CD14-positive monocyte (primary cell): Measurements from ENCODE around the gene PIP5K1C. TPM values are rescaled to one million over a fixed set of nuclear protein-coding genes. Genes with fewer than 3 reads are reported as not detected.
A peak's percentile ranks its signal among the peaks of the same experiment; 100 is the strongest.

ENCODE experiments used
- DNase-seq, 3 donors: peaks; one replicate each; pipeline ENCODE4 v3.0.0-alpha.2; 2011 to 2022
- H2AFZ ChIP-seq: 2 replicates; pipeline ENCODE4 v1.6.0; 2012; ENCODE audit warnings: mild to moderate bottlenecking, low read depth, low read length, inconsistent platforms; ENCODE audit not compliant: insufficient read depth, poor library complexity, severe bottlenecking
- H3K27ac ChIP-seq, 2 donors: 1 replicate in 1 of 2; 2 replicates in 1 of 2; pipeline ENCODE4 v1.5.1; 2012 to 2013; ENCODE audit warnings: low read length in 2 of 2, control low read depth in 1 of 2, inconsistent platforms in 1 of 2, low read depth in 1 of 2, mild to moderate bottlenecking in 1 of 2
- H3K27me3 ChIP-seq, 2 donors: one replicate each; pipeline versions ENCODE4 v1.6.0 to v1.6.1; 2011 to 2013; ENCODE audit warnings: low read length in 2 of 2; ENCODE audit not compliant: control insufficient read depth in 2 of 2, insufficient read depth in 2 of 2
- H3K36me3 ChIP-seq, 2 donors: replicated peaks in 1 of 2; 1 replicate in 1 of 2; 2 replicates in 1 of 2; pipeline versions ENCODE4 v1.5.1 to v1.6.1; 2012 to 2013; ENCODE audit warnings: low read length in 2 of 2, control low read depth in 1 of 2, inconsistent platforms in 1 of 2, mild to moderate bottlenecking in 1 of 2; ENCODE audit not compliant: insufficient read depth in 2 of 2, control insufficient read depth in 1 of 2
- H3K4me1 ChIP-seq, 2 donors: 1 replicate in 1 of 2; 2 replicates in 1 of 2; pipeline versions ENCODE4 v1.5.1 to v1.6.1; 2012 to 2013; ENCODE audit warnings: low read length in 2 of 2, control low read depth in 1 of 2, inconsistent platforms in 1 of 2, mild to moderate bottlenecking in 1 of 2, moderate library complexity in 1 of 2; ENCODE audit not compliant: insufficient read depth in 2 of 2, control insufficient read depth in 1 of 2
- H3K4me2 ChIP-seq: replicated peaks from 2 replicates; pipeline ENCODE3; 2012; ENCODE audit warnings: low read length, moderate library complexity, mild to moderate bottlenecking; ENCODE audit not compliant: poor library complexity, severe bottlenecking; ENCODE audit errors: extremely low read depth
- H3K4me3 ChIP-seq, 3 experiments: fragments of 200-600 bp in 1 of 3; sonication (generic) in 1 of 3; replicated peaks in 1 of 3; 1 replicate in 2 of 3; 2 replicates in 1 of 3; pipeline ENCODE4 v1.5.1; 2011 to 2013; ENCODE audit warnings: low read length in 3 of 3, mild to moderate bottlenecking in 3 of 3, control low read depth in 2 of 3, low read depth in 2 of 3, inconsistent platforms in 1 of 3, moderate library complexity in 1 of 3
- H3K79me2 ChIP-seq: 2 replicates; pipeline ENCODE4 v1.6.0; 2012; ENCODE audit warnings: mild to moderate bottlenecking, control low read depth, inconsistent platforms, low read length, moderate library complexity; ENCODE audit not compliant: insufficient read depth
- H3K9ac ChIP-seq: 2 replicates; pipeline ENCODE4 v1.6.0; 2017; ENCODE audit warnings: low read length, mild to moderate bottlenecking; ENCODE audit not compliant: insufficient read depth, poor library complexity, severe bottlenecking
- H3K9me3 ChIP-seq, 2 donors: replicated peaks in 1 of 2; 1 replicate in 1 of 2; 2 replicates in 1 of 2; pipeline versions ENCODE4 v1.5.1 to v1.6.1; 2012 to 2013; ENCODE audit warnings: low read length in 2 of 2, control low read depth in 1 of 2; ENCODE audit not compliant: control insufficient read depth in 1 of 2, insufficient read depth in 1 of 2
- H4K20me1 ChIP-seq: 2 replicates; pipeline ENCODE4 v1.6.0; 2012; ENCODE audit warnings: mild to moderate bottlenecking, low read length, control low read depth, moderate library complexity; ENCODE audit not compliant: insufficient read depth
- H3K27ac Mint-ChIP-seq, 7 donors: one replicate each; pipeline ENCODE4 v1.8.0; 2020; ENCODE audit warnings: mild to moderate bottlenecking in 7 of 7, mixed read lengths in 7 of 7, moderate library complexity in 6 of 7, inconsistent platforms in 2 of 7
- H3K27me3 Mint-ChIP-seq, 3 donors: one replicate each; pipeline ENCODE4 v1.8.0; 2021 to 2022; ENCODE audit warnings: low read depth in 3 of 3, mild to moderate bottlenecking in 3 of 3, mixed read lengths in 3 of 3, moderate library complexity in 3 of 3, inconsistent platforms in 1 of 3
- H3K36me3 Mint-ChIP-seq, 2 donors: one replicate each; pipeline ENCODE4 v1.8.0; 2020; ENCODE audit warnings: mixed read lengths in 2 of 2, inconsistent platforms in 1 of 2, mild to moderate bottlenecking in 1 of 2
- H3K4me1 Mint-ChIP-seq: one replicate; pipeline ENCODE4 v1.8.0; 2020; ENCODE audit warnings: mild to moderate bottlenecking, mixed read lengths
- H3K4me3 Mint-ChIP-seq, 2 donors: one replicate each; pipeline ENCODE4 v1.8.0; 2020; ENCODE audit warnings: mild to moderate bottlenecking in 2 of 2, mixed read lengths in 2 of 2, moderate library complexity in 1 of 2
- H3K9me3 Mint-ChIP-seq, 7 donors: one replicate each; pipeline ENCODE4 v1.8.0; 2020 to 2022; ENCODE audit warnings: mixed read lengths in 7 of 7, mild to moderate bottlenecking in 6 of 7, moderate library complexity in 6 of 7, inconsistent platforms in 2 of 7
- WGBS: methylation state at CpG from one replicate; pipeline ENCODE4 v1.1.5; 2013; ENCODE audit warnings: missing lambda C conversion rate; ENCODE audit not compliant: insufficient coverage; 5-methylcytosine and 5-hydroxymethylcytosine counted together
- intact Hi-C, 2 donors: fragments of 100-400 bp; cut with micrococcal nuclease; formaldehyde crosslinking; loops; one replicate each; pipeline versions ENCODE4 v1.15.0 to v1.15.1; 2023
- polyA plus RNA-seq, 3 donors: library from polyadenylated mRNA; depleted of rRNA in 1 of 3; unstranded in 2 of 3; stranded (reverse) in 1 of 3; fragments of 300-500 nt in 2 of 3; fragments of >200 nt in 1 of 3; fragmentation: Illumina TruSeq in 2 of 3; gene quantifications; 1 replicate in 2 of 3; 2 replicates in 1 of 3; pipeline ENCODE4 v1.2.3, GENCODE V29; 2012 to 2021
- TF ChIP-seq, protein P1 (sequence below): fragments of 200-600 bp; IDR thresholded peaks from one replicate; pipeline ENCODE4 v1.8.0; 2022; ENCODE audit warnings: antibody characterized with exemption, mild to moderate bottlenecking

Gene PIP5K1C
- polyA plus RNA-seq, 3 donors, result 6.5 to 19.5 (median 10.1) TPM

DNA sequence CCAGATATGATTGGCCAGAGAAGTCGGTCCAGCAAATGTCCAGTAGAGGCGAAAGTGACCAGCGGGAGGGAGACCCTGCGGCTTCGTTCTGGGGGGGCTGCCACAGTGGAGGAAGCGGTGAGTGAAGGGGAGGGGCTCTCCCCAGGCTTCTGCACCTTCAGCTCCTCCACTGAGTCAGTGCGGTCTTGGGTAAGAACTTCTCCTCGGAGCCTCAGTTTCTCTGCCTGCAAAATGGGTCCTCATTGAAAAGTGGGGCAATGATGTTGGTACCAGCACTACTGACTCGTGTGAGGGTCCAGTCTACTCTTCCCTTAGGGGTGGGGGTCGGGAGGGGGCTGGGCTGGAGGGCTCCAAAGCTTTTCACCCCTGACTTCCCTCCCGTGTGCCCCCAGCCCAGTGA lies 110.8 kb downstream of the PIP5K1C start:
- no peaks in the 10 kb centered on the region for H4K20me1 ChIP-seq
- no peak overlapping the region for H3K9ac ChIP-seq
- Mint-ChIP-seq H3K27ac (no peak overlapping the region), H3K4me3 (no peak overlapping the region), H3K36me3 (no peaks in the 10 kb centered on the region), H3K9me3 (peaks cover 5 to 20% (median 11%) of the 10 kb centered on the region in 7 donors), H3K27me3 (peaks cover 17 to 26% (median 26%) of the 10 kb centered on the region in 3 donors), H3K4me1 (no peaks in the 10 kb centered on the region)
- no peak overlapping the region for H3K4me3 ChIP-seq
- H3K4me2 ChIP-seq, result no peak overlapping the region
- H3K79me2 ChIP-seq, result no peaks in the 10 kb centered on the region
- DNase-seq, result no peak
- 94% methylated on average over 7 of the region's 11 CpGs for WGBS
- H3K27ac ChIP-seq, result no peak overlapping the region
- H2AFZ ChIP-seq, result no peak overlapping the region
- intact Hi-C loops, result no loop called here
- peaks cover 5 to 12% of the 10 kb centered on the region in 2 donors for H3K9me3 ChIP-seq
- H3K4me1 ChIP-seq, result peaks cover 5 to 11% of the 10 kb centered on the region in 2 donors
- H3K36me3 ChIP-seq, result no peaks in the 10 kb centered on the region
- peaks cover 5 to 19% of the 10 kb centered on the region in 2 donors for H3K27me3 ChIP-seq
- TF ChIP-seq, protein P1, sequence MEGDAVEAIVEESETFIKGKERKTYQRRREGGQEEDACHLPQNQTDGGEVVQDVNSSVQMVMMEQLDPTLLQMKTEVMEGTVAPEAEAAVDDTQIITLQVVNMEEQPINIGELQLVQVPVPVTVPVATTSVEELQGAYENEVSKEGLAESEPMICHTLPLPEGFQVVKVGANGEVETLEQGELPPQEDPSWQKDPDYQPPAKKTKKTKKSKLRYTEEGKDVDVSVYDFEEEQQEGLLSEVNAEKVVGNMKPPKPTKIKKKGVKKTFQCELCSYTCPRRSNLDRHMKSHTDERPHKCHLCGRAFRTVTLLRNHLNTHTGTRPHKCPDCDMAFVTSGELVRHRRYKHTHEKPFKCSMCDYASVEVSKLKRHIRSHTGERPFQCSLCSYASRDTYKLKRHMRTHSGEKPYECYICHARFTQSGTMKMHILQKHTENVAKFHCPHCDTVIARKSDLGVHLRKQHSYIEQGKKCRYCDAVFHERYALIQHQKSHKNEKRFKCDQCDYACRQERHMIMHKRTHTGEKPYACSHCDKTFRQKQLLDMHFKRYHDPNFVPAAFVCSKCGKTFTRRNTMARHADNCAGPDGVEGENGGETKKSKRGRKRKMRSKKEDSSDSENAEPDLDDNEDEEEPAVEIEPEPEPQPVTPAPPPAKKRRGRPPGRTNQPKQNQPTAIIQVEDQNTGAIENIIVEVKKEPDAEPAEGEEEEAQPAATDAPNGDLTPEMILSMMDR, result no peak

DNA sequence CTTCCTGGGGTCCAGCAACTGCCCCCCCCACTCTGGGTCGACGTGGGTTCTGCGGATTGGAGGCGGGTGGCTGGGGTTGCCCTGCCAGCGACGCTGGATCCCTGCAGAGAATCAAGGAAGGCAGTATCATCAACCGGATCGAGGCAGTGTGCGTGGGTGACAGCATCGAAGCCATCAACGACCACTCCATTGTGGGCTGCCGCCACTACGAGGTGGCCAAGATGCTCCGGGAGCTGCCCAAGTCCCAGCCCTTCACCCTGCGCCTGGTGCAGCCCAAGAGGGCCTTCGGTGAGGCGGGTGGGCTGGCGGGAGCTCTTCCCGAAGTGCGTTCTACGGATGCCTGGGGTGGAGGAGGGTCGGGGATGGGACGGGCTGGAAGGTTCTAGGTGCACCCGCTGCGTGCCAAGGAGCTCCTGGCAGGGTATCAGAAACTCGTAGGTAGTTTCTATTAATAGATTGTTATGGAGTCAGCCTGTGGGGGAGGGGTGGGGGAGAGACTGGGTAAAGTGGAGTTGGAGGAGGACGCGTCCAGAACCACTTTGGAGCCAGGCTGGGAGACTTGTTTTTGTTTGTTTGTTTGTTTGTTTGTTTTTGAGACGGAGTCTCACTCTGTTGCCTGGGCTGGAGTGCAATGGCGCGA lies 113.4 kb downstream of the PIP5K1C start:
- intact Hi-C loops, result no loop called here
- H3K4me1 Mint-ChIP-seq, result no peaks in the 10 kb centered on the region

More for the DNA sequence above, 113.4 kb downstream of the PIP5K1C start:
- Mint-ChIP-seq H3K27ac (no peak overlapping the region), H3K9me3 (peaks cover 5 to 17% (median 9%) of the 10 kb centered on the region in 7 donors), H3K27me3 (peaks cover 22 to 34% (median 28%) of the 10 kb centered on the region in 3 donors), H3K36me3 (no peaks in the 10 kb centered on the region), H3K4me3 (peak overlapping the region in 1 of 2 donors; percentile 26)
- WGBS, result 92% methylated on average over 29 of the region's 31 CpGs
- TF ChIP-seq, protein P1, result no peak
- Histone ChIP-seq H3K9ac (no peak overlapping the region), H3K27me3 (peaks cover 5 to 20% of the 10 kb centered on the region in 2 donors), H3K4me1 (peaks cover 5 to 11% of the 10 kb centered on the region in 2 donors), H3K79me2 (no peaks in the 10 kb centered on the region), H3K4me3 (no peak overlapping the region), H3K4me2 (no peak overlapping the region), H3K36me3 (no peaks in the 10 kb centered on the region), H3K9me3 (peaks cover 5 to 12% of the 10 kb centered on the region in 2 donors), H3K27ac (no peak overlapping the region), H2AFZ (no peak overlapping the region), H4K20me1 (no peaks in the 10 kb centered on the region)
- no peak for DNase-seq
